Measurements from ENCODE around the gene PRODH.
"Not testable (repeated sequence)": the region's sequence is repeated elsewhere in the genome, so short reads cannot be mapped to it uniquely, and the experiment has no call there.

The PRODH gene

DNA sequence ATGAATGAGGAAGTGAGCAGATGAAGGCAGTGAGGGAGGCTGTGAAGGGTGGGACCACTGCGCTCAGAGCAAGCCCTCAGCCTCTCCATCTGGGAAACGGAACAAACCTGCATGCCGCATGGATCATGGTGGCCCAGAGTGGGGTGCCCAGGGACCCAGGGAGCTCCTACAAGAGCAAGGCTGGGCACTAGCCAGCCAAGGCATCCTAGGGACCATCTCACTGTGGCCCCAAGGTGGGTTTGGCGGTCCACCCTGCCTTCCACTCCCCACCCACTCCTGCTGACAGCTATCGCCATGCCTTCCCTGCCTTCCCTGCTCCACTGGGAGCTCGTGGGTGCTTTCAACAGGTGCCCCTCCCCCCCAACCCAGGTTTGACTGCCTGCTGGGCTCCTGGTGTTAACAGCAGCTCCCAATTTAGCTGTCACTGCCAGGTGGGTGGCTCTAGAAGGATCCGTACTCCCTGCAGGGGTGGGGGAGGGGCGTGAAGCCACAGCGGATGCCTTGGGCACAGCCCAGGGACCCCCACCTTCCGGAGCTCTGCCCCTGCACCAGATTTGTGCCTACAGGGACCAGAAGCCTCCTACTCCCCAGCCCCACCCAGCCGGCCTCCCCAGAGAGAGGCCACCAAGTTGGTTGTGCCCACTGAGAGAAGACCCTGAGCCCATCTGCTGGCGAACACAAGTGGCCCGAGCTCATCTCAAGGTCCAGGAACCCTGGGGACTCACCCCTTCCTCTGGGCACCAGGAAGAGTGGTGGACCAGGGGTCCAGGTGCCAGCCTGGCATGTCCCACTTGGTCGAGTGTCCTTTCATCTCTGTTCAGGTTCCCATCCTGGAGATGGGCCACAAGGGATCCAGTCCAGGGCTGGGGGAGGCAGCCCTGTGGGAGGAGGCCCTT, 29.7 kb upstream of the PRODH start:
- peaks cover 3% of the 10 kb centered on the region for H3K27me3 ChIP-seq (ENCODE audit: control insufficient read depth, insufficient read depth, low read length)
- no peak overlapping the region for H3K4me2 ChIP-seq (ENCODE audit: low read length)
- H3K9me3 ChIP-seq (replicated peaks; ENCODE audit: low read length): no peaks in the 10 kb centered on the region
- no peaks in the 10 kb centered on the region for H3K4me1 ChIP-seq (ENCODE audit: control insufficient read depth, insufficient read depth, low read length)
- no peak overlapping the region for H3K9ac ChIP-seq (ENCODE audit: low read depth, low read length)
- H3K36me3 ChIP-seq (ENCODE audit: insufficient read depth, low read length): no peaks in the 10 kb centered on the region
- no peak overlapping the region for H3K4me3 ChIP-seq (ENCODE audit: low read length)

DNA sequence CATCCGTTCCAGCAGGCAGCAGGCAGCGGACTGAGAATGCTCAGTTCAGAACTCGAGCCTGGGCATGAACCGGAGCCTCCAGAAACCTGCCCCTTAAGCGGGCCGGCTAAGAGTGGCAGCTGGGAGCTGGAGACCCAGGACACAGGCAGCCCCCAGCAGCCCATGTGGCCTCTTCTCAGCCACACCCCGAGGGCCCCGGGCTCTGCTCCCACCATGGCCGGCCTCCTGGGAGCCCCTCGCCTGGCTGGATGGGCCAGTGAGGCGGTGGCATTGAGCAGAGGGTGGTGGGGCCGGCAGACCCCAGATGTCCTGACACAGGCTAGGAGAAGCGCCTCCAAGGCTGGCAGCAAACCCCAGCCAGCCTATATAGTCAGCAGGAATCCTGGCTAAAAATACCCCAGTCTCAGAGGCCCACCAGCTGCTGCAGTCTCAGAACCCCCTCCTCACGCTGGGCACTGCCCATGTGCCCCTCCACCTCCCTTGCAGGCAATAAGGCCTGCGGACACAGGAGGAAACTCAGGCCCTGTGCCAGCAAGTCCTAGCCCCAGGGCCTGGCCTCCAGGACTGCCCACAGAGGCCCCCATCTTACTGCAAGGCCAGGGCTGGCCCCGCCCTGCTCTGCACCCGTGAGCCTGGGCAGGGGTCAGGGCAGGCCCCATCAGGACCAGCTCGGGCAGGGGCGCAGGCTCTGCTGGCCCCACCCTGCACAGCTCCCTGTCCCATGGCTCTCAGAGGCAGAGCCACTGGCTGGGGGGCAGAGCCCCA, 28.6 kb upstream of the PRODH start:
- H3K4me3 ChIP-seq (ENCODE audit: low read length); H3K4me1 ChIP-seq (ENCODE audit: control insufficient read depth, insufficient read depth, low read length); H3K27me3 ChIP-seq (ENCODE audit: control insufficient read depth, insufficient read depth, low read length); H3K9ac ChIP-seq (ENCODE audit: low read depth, low read length); H3K36me3 ChIP-seq (ENCODE audit: insufficient read depth, low read length); H3K9me3 ChIP-seq (replicated peaks; ENCODE audit: low read length); H3K4me2 ChIP-seq (ENCODE audit: low read length): not testable (repeated sequence)

DNA sequence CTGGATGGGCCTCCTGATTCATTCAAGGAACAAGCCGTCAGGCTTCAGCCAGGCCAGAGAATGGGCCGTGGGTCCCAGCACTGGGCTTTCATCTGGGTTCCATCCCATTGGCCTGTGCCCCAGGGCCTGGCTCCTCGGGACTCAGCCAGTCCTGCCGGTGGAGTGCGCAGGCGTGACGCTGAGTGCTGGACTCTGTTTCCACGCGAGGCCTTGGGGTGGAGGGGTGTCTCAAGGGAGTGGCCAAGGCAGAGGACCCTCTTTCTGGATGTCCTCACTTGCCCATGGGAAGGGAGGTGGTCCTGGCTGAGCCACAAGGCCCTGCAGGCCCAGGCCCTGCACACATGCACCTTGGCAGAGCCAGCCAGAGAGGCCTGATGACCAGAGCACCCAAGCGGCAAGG, 28.0 kb upstream of the PRODH start:
- H3K4me2 ChIP-seq (ENCODE audit: low read length); H3K9me3 ChIP-seq (replicated peaks; ENCODE audit: low read length): not testable (repeated sequence)

DNA sequence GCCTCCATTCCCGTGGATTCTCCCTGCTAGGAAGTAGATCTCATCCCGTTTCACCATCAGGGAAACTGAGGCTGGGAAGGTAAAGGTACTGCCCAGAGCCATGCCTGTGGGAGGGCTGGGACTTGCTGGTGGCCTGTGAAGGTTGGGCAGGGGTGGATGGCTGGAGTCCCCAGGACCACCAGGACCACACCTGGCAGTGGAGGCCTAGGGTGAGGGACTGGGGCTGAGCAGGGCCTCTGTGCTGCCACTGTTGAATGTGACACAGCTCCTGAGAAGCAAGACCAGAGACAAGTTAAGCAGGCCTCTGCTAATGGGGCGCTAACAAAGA, 26.2 kb upstream of the PRODH start:
- Histone ChIP-seq H3K9me3 (replicated peaks; ENCODE audit: low read length) (no peaks in the 10 kb centered on the region), H3K9ac (ENCODE audit: low read depth, low read length) (no peak overlapping the region), H3K27me3 (ENCODE audit: control insufficient read depth, insufficient read depth, low read length) (no peaks in the 10 kb centered on the region), H3K36me3 (ENCODE audit: insufficient read depth, low read length) (no peaks in the 10 kb centered on the region), H3K4me2 (ENCODE audit: low read length) (no peak overlapping the region), H3K4me1 (ENCODE audit: control insufficient read depth, insufficient read depth, low read length) (no peaks in the 10 kb centered on the region), H3K4me3 (ENCODE audit: low read length) (no peak overlapping the region)

More for the DNA sequence above, 28.0 kb upstream of the PRODH start:
- H3K36me3 ChIP-seq (ENCODE audit: insufficient read depth, low read length); H3K4me1 ChIP-seq (ENCODE audit: control insufficient read depth, insufficient read depth, low read length); H3K27me3 ChIP-seq (ENCODE audit: control insufficient read depth, insufficient read depth, low read length); H3K9ac ChIP-seq (ENCODE audit: low read depth, low read length); H3K4me3 ChIP-seq (ENCODE audit: low read length): not testable (repeated sequence)

DNA sequence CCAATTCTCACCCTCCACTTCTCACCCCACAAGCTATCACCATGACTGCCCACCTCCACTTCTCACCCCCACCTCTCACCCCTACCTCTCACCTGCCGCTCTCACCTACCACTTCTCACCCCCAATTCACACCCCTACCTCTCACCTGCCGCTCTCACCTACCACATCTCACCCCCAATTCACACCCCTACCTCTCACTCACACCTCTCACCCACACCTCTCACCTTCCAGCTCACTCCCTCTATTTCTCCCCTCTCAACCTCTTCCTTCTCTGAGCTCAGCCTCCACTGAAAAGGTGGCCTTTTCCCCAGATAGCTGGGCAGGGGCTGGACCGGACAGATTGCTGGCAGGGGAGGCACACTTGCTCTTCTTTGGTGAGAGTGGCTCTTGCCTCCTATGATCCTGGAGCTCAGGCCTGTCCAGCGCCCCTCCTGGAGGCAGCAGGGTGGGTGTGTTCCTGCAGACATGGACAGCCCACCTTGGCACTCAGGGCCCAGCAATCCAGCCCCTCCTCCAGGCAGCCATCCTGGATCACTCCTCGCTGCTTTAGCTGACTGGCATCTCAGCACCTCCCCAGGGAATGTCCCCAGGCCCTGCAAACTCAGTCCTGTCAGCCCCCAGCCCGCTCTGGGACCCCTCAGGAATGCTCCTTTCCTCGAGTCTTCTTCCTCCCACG, 25.7 kb upstream of the PRODH start:
- not testable (repeated sequence) for H3K27me3 ChIP-seq (ENCODE audit: control insufficient read depth, insufficient read depth, low read length); H3K4me3 ChIP-seq (ENCODE audit: low read length); H3K4me2 ChIP-seq (ENCODE audit: low read length); H3K36me3 ChIP-seq (ENCODE audit: insufficient read depth, low read length); H3K4me1 ChIP-seq (ENCODE audit: control insufficient read depth, insufficient read depth, low read length); H3K9ac ChIP-seq (ENCODE audit: low read depth, low read length); H3K9me3 ChIP-seq (replicated peaks; ENCODE audit: low read length)

DNA sequence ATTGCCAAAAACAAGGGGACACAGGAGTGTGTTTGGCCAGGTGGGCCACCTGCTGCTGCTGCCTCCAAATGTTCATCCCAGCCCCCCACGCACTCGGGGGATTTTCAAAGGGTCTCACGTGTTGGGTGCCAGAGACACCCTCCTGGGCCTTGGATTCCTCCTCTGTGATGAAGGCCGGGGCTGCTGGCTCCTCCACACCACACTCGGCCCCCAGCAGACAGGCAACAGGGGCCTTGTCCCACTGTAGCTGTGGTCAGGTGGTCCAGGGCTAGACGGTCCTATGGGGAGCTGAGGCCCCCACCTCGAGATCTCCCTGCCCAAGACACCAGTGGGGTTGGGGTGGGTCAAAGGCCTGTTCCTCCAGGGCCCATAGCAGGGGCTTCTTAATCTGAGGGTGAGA, 25.1 kb upstream of the PRODH start:
- H3K4me1 ChIP-seq (ENCODE audit: control insufficient read depth, insufficient read depth, low read length); H3K9ac ChIP-seq (ENCODE audit: low read depth, low read length); H3K9me3 ChIP-seq (replicated peaks; ENCODE audit: low read length); H3K36me3 ChIP-seq (ENCODE audit: insufficient read depth, low read length); H3K4me2 ChIP-seq (ENCODE audit: low read length); H3K27me3 ChIP-seq (ENCODE audit: control insufficient read depth, insufficient read depth, low read length); H3K4me3 ChIP-seq (ENCODE audit: low read length): not testable (repeated sequence)

DNA sequence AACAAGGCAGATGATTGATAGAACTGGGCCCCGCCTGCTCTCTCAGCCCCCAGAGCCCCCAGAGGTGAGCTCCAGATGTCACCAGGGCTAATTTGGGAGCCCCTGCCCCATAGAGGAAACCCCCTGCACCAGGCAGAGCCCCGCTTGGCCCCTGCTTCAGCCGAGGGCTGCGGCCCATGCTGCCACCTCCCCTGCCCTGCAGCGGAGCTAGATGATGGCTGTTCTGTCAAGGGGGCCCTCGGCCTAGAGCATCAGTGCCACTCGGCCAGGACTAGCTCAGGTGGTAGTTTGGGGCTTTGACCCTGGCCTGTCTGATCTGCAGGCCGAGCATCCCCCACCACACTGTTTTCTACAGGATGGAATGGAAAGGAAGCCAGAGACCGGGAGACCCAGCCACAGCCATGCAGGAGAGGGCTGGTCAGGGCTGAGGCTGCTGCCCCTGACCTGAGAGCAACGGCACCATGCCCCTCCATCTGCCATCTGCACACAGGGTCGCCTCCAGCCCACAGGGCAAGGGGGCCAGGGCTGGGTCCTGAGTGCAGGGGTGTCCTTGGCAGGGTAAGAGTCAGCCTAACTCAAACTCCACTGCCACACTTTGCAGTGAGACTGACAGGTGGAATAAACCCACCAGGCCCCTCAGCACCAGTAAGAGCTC, 24.2 kb upstream of the PRODH start:
- H3K4me3 ChIP-seq (ENCODE audit: low read length); H3K4me2 ChIP-seq (ENCODE audit: low read length); H3K27me3 ChIP-seq (ENCODE audit: control insufficient read depth, insufficient read depth, low read length); H3K9me3 ChIP-seq (replicated peaks; ENCODE audit: low read length); H3K4me1 ChIP-seq (ENCODE audit: control insufficient read depth, insufficient read depth, low read length); H3K9ac ChIP-seq (ENCODE audit: low read depth, low read length); H3K36me3 ChIP-seq (ENCODE audit: insufficient read depth, low read length): not testable (repeated sequence)

DNA sequence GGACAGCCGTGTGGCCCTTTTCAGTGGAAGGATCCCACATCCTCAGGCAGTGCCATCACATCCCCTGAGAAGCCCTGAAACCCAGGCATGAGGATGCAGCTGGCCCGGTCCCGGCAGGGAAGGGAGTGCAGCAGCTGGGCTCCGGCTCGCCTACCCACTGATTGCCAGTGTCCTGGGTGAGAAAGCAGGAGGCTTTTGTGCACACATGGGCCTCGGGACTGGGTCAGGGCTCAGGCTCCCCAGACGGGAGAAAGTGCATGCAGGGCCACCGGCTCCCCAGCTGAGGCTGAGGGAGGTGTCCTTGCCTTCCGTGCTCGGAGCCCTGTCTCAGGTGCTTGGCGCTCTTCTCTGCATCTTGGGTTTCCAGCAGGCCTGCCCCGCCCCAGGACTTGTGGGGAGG, 23.6 kb upstream of the PRODH start:
- H3K4me3 ChIP-seq (ENCODE audit: low read length); H3K4me1 ChIP-seq (ENCODE audit: control insufficient read depth, insufficient read depth, low read length); H3K27me3 ChIP-seq (ENCODE audit: control insufficient read depth, insufficient read depth, low read length); H3K4me2 ChIP-seq (ENCODE audit: low read length); H3K9me3 ChIP-seq (replicated peaks; ENCODE audit: low read length); H3K36me3 ChIP-seq (ENCODE audit: insufficient read depth, low read length); H3K9ac ChIP-seq (ENCODE audit: low read depth, low read length): not testable (repeated sequence)

DNA sequence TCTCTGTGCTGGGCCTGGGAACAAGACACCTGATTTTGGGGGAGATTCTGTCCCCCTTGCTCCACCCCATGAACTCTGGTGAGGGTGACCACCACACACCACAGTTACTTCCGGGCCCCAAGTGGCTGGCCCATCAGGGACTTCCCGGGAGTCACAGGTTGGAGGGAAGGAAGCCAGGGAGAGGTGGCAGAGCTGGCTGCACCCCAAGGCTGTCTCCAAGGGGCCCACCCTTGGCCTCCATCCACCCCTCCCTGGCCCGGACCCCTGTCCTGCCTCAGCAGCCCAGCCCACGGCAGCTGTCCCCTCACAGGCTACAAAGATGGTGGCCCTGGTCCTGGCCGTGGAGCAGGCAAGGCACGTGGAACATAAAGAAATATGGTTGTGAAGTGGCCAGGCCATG, 23.2 kb upstream of the PRODH start:
- H3K4me1 ChIP-seq (ENCODE audit: control insufficient read depth, insufficient read depth, low read length); H3K9ac ChIP-seq (ENCODE audit: low read depth, low read length); H3K36me3 ChIP-seq (ENCODE audit: insufficient read depth, low read length); H3K9me3 ChIP-seq (replicated peaks; ENCODE audit: low read length); H3K4me2 ChIP-seq (ENCODE audit: low read length); H3K4me3 ChIP-seq (ENCODE audit: low read length); H3K27me3 ChIP-seq (ENCODE audit: control insufficient read depth, insufficient read depth, low read length): not testable (repeated sequence)

DNA sequence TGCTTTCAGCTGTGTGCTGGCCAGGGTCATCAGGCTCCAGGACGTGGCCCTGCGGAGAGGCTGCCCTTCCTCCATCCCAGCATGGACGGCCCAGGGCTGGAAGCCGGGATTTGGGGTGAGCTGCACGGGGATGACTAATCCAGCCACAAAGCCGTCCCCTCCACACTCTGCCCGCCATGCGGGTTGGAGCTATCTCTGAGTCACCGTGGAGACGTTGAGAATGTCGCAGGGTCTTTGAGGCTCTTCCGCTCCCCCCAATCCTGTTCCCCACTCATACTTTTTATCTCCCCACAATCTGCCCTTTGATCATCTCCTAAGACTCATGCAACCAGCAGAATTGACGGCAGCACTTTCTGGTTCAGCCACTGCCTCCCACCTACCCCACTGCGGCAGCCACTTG, 22.6 kb upstream of the PRODH start:
- H3K9ac ChIP-seq (ENCODE audit: low read depth, low read length); H3K27me3 ChIP-seq (ENCODE audit: control insufficient read depth, insufficient read depth, low read length); H3K4me1 ChIP-seq (ENCODE audit: control insufficient read depth, insufficient read depth, low read length); H3K4me3 ChIP-seq (ENCODE audit: low read length); H3K9me3 ChIP-seq (replicated peaks; ENCODE audit: low read length); H3K4me2 ChIP-seq (ENCODE audit: low read length); H3K36me3 ChIP-seq (ENCODE audit: insufficient read depth, low read length): not testable (repeated sequence)

DNA sequence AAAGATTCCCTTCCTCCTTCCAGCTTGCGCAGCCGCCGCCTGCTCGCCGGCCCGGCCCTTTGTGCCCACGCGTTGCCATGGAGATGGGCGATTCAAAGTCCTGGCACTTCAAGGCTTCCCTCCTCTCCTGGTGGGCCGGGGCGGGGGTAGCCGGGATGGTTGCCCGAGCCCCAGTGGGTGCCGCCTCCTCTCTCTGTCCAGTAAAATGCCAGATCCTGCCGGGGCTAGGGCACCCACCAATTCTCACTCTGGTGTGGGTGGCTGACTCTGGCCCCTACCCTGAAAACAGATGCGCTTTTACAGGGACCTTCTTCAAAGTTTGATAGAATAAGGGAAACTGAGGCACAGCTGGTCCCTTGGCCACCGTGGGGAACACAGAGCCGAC, 22.2 kb upstream of the PRODH start:
- not testable (repeated sequence) for H3K4me1 ChIP-seq (ENCODE audit: control insufficient read depth, insufficient read depth, low read length); H3K9me3 ChIP-seq (replicated peaks; ENCODE audit: low read length); H3K9ac ChIP-seq (ENCODE audit: low read depth, low read length); H3K36me3 ChIP-seq (ENCODE audit: insufficient read depth, low read length); H3K4me2 ChIP-seq (ENCODE audit: low read length); H3K4me3 ChIP-seq (ENCODE audit: low read length); H3K27me3 ChIP-seq (ENCODE audit: control insufficient read depth, insufficient read depth, low read length)
